Measurements from ENCODE around the gene SMC4.
"Not testable (repeated sequence)": the region's sequence is repeated elsewhere in the genome, so short reads cannot be mapped to it uniquely, and the experiment has no call there.

SMC4 gene

DNA sequence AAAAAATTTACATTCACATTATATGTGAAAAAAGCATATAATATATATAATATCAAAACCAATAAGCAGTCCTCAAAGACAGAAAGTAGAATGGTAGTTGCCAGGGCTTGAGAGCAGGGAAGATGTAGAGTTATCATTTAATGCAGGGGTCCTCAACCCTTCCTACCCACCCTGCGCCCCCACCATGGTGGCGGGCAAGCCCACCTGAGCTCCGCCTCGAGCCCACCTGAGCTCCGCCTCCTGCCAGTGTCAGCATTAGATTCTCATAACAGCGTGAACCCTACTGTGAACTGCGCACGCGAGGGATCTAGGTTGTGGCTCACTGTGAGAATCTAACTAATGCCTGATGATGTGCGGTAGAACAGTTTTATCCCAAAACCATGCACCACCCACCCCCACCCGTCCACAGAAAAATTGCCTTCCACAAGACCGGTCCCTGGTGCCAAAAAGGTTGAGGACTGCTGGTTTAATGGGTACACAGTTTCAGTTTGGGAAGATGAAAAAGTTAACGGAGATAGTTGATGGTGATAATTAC, 47.1 kb downstream of the SMC4 start:
- no peak for DNase-seq (ENCODE audit: low spot score)

DNA sequence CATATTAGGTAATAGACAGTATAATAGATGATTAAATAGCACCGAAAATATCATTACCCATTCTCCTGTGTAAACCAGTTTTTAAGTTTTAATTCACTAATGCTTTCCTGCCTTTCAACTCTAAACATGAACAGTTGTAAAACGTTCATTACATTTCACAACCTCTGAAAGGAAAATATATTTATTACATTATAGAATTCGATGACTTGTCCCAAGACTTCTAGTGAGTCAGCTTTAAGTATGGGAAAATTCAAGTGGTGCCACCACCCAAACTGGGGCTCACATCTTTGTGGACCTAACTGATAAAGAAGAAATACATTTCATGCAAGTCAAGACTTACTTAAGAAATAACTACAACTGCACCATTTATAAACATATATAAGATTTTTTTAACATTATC, 48.1 kb downstream of the SMC4 start:
- DNase-seq (ENCODE audit: low spot score) = no peak

DNA sequence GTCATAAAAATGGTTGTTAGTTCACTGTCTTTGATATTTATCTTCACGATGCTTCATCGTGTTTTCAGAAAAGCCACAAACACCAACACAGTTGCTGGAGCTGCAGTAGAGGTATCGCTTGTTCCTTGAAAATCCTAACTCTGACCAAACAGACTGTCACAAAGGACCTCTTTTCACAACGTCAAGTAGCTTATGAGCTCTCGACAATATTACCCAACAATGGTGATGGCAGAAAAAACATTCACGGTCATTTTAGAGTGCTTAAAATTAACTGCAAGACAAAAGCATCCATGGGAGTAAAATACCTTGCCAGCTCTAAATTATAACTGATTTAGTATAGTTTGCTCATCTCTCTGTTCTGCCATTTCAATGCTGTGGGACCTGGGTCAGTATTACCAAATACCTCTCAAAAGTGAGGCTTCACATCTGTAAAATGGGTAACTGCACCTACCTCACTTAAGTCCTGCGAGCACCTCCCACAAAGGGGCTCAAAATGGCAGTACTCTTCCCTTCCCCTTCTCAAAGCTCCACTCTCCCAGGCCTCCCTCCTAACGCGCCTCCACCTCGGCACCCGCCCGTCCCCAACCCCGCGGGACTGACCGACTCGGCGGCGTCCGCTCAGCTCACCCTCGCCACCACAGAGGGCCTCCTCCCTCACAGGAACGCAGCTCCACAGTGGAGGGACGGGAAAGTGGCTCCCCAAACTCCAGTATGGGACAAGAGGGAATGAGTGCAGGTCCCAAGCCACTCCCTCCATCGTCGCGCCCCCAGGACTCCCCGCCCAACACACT, 49.6 kb downstream of the SMC4 start:
- no peak for DNase-seq (ENCODE audit: low spot score)

DNA sequence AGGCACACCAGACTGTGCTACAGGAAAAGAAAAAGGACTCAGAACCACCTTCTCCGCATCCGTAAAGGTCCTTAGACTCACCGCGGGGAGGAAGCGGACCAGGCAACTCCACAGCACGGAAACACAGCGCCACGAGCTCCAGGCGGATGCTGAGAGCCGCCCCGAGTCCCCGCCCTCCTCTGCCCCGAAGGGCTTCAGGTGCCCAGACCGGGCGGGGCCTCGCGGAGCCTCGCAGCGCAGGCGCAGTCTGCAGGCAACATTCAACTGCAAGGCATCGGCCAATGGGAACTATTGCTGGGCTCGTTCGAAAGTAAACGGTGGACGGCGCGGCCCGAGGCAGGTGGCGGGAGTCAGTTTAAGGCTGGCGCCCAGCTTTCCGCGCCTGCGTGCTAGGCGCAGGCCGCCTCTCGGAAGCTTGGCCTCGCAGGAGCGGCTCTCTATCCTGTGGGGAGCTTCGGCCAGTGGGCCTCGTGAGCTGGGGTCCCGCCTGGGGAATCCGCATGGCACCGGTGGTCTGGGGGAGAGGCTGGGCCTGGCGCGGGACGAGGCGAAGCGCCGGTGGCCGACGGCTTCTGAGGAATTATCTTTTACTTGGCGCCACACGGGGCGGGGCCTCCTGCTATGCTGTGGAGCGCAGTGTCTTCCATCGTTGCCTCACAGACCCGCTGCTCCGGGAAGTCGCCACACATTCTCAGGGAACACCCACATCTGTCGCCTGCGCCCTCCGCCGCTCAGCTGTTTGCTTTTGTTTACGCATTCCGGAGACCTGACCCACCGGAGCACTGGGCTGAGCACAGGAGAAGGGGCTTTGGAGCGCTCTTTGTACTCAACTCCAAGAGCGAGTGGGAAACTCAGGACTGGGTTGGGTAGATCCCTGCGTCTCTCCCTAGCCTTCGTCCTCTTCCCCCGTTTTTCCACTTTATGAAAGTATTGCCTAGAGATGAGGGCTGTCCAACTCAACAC, 50.5 kb downstream of the SMC4 start, which contains the start of gene TRIM59:
Gene TRIM59 (minus strand): TSS at position 151 of the 963 bp plus-strand sequence. CDS start 10,603 bp downstream, outside the sequence.
- peak; percentile 94 for DNase-seq (ENCODE audit: low spot score)

DNA sequence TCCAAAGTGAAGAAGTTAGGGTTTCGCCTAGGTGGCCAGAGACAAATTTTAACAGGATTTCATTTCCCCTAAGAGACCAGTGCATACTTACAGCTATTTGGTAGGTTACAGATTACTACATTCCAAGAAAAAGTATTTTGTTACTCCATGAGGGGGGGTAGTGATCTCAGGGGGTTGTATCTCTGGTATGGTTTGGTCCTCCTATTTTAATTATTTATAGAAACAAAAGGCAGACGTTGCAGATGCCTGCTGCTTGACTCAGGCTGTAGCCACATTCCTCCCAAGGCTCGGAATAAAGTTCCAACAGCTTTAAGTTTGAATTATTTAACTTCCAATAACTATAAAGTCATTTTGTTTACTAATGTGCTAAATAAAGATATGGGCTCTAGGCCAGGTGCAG, 51.4 kb downstream of the SMC4 start:
- no peak for DNase-seq (ENCODE audit: low spot score)

DNA sequence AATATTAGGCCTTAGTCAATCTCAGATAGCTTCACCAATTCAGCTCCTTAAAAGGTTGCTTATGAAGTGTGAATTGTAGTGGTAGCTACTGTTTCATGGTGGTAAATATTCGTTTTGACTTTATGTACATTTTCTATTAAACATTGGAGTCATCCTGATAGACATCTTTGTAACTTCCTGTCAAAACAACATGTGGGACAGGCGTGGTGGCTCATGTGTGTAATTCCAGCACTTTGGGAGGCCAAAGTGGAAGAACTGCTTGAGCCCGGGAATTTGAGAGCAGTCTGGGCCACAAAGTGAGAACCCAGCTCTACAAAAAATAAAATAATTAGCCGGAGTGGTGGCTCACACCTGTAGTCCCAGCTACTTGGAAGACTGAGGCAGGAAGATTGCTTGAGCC, 52.2 kb downstream of the SMC4 start:
- no peak for DNase-seq (ENCODE audit: low spot score)

DNA sequence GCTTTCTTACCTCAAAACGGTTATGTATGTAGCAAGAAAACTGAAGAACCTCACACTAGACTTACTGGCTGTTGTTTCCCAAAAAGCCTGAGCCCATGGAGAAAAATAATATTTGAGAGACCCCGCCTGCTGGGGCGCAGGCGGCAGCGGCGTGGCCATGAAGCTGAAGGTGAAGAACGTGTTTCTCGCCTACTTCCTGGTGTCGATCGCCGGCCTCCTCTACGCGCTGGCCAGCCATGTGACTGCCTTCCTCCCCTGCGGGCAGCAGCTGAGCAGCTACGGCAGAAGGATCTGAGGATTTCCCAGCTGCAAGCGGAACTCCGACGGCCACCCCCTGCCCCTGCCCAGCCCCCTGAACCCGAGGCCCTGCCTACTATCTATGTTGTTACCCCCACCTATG, 52.8 kb downstream of the SMC4 start:
- DNase-seq (ENCODE audit: low spot score) = not testable (repeated sequence)

DNA sequence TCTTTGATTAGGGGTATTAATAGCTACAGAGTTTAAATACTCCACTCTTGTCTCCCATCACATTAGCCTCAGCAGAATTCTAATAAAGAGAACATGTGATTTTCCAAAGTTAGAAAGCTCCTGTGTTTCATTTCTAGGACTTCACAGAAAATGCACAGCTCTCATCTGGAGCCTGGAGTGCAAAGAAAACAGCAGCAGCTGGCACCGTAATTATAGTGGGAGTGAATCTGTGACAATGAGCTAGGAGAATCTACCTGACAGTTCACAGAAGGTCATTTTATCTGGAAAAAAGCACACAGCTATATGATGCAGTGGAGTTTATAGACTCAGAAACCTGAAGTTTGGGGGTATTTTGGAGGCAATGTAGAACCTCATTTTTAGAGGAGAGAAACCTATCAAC, 55.5 kb downstream of the SMC4 start:
- DNase-seq (ENCODE audit: low spot score) = no peak

DNA sequence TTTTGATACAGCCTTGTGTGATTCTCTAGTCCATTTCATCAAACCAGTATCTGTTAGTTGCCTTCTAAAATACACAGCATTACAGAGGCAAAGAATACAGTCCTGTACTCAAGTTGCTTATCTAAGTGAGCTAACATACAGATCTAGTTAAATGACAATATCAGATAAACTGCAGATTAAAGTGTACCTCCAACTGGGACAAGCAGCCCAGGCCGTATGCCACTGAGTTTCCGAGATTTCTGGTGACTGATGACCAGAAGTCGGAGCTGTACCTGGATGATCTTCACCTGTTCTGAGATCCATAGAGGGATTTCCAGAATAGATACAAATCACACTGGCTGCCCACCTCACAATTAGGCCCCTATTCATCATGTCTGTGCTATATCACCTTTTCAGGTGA, 56.4 kb downstream of the SMC4 start:
- DNase-seq (ENCODE audit: low spot score) = no peak

DNA sequence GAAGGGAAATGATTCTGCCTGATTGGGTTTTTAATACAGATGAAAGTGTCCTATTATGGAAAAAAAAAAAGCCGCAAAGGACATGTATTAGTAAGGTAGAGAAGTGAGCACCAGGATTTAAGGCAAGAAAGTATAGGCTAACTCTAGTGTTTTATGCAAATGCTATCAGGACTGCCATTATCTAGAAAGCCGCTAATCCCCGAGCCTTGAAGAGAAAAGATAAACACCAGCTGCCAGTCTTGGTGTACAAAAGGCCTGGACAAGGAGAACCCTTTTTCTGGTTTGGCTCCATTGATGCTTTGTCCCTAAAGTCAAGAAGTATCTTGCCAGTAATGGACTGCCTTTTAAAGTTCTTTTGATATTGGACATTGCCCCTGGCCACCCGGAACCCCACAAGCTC, 58.7 kb downstream of the SMC4 start:
- no peak for DNase-seq (ENCODE audit: low spot score)

DNA sequence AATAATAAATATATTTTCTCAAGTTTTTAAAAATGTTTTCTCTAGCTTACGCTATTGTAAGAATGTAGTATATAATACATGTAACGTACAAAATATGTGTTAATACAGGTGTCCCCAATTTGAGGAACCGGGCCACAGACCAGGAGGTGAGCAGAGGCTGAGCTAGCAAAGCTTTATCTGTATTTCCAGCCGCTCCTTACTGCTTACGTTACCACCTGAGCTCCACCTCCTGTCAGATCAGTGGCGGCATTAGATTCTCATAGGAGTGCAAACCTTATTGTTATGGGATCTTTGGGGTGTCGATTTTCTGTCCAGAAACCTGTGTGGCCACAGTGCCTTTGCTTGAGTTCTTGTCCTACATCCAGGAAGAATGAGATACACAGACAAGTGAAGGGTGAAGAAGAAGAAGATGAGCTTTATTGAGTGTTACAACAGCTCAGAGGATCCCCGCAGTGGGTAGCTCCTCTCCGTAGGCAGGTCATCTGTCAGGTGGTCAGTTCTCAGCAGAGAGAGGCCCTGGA, 60.1 kb downstream of the SMC4 start:
- no peak for DNase-seq (ENCODE audit: low spot score)

DNA sequence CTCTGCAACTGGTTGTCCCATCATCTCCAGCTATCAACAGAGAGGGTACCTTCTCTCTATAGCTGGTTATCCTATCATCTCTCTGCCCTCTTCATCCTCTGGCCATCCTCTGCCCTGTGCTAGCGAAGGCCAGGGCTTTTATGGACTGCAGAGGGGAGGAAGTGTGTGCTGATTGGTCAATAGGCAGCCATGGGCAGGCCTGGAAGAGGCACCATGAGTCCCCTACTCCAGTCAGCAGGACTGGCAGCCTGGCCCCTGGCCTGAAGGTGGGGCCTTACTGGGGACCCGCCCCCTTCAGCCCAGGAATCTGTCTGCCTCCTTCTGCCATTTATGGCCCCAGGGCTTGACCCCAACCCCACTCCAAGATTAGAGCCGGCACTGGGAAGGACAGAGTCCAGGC, 60.6 kb downstream of the SMC4 start:
- no peak for DNase-seq (ENCODE audit: low spot score)

DNA sequence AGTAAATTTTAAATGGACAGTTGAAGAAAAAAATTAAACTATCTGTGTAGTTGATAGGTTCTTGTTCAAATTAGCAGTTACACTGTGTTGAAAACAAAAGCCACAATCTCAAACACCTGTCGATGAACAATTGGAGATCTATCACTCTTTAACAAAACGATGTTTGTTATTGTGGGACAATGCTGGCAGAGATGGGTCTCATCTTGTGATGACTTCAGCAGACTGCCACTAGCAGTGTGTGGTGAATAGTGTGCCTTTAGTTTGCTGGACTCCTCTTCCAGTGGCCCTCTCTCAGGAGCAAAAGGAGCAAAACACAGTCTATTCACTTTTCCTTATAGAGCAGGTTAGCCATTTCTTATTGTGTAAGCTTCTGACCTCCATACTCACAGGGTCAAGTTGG, 64.9 kb downstream of the SMC4 start:
- DNase-seq (ENCODE audit: low spot score) = no peak

DNA sequence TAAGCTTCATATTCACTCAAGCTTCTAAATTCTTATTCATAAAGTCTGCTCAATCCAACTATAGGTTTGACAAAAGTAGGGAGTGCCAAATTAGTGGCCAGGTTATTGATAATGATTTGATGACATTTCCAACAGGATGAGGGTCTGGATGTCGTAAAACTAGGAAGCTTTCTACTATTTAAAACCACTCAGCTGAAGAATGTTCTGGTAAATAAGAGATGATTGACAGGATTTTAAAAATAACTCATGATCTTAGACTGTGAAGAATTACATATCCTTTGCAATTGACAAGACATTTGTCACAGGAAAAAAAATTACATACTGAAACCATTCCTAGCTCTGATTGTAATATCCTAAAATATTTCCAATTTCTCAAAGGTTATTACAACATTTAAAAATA, 65.5 kb downstream of the SMC4 start:
- no peak for DNase-seq (ENCODE audit: low spot score)

DNA sequence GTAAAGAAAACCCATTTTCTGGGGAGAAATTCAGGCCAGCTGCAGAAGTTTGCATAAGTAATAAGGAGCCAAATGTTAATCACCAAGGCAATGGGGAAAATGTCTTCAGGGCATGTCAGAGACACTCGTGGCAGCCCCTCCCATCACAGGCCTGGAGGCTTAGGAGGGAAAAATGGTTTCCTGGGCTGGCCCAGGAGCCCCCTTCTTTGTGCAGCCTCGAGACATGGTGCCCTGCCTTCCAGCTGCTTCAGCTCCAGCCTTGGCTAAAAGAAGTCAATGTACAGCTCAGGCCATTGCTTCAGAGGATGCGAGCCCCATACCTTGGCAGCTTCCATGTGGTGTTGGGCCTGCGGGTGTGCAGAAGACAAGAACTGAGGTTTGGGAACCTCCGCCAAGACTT, 70.7 kb downstream of the SMC4 start:
- DNase-seq (ENCODE audit: low spot score) = no peak

DNA sequence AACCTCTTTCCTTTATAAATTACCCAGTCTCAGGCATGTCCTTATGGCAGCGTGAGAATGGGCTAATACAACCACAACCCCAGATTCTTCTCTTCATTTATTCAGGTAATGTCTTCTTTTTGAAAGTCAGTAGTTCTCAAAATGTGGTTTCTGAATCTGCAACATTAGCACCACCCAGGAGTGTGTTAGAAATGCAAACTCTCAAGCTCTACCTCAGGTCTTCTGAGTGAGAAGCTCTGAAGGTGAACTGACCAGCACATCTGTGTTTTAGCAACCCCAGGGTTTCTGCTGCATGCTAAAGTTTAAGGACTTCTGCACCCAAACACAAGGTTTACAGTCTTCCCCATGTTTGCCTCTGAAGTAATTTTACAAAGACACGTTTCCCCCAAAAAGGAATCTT, 72.4 kb downstream of the SMC4 start:
- no peak for DNase-seq (ENCODE audit: low spot score)

DNA sequence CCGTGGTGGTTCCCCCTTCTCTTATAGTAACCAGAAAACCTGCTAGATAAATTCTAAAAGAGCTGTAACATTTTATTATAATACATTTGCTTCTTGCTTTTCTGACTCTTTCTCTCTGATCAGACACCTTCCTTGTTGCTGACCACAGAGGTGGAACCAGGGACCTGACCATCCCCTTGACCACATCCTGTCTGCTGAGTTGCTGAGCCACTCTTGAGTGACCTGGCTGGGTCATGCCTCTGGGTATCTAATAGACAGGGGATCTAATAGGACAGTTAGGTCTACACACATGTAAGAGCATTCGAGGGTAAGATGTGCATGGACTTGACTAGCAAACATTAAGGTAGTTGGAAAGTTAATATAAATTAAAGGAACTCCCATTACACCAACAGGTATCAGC, 72.9 kb downstream of the SMC4 start:
- DNase-seq (ENCODE audit: low spot score) = no peak

DNA sequence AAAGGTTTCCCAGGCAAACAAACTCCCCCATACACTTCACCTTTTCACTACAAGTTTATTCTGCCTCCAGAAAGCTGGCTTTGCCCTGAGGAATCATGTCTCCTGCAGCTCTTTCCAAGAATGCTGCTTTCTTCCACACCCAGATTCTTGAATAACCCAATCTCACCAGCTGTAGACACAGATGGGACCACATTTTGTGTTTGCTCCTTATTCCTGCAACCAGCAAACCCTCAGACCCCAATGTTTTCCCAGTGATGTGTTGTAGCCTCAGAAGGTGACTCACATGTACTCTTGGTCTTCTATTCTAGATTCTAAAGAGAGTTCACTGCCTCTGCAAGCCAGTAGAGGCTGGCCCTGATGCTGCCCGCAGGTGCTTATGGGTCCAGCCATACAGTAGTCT, 73.8 kb downstream of the SMC4 start:
- no peak for DNase-seq (ENCODE audit: low spot score)

DNA sequence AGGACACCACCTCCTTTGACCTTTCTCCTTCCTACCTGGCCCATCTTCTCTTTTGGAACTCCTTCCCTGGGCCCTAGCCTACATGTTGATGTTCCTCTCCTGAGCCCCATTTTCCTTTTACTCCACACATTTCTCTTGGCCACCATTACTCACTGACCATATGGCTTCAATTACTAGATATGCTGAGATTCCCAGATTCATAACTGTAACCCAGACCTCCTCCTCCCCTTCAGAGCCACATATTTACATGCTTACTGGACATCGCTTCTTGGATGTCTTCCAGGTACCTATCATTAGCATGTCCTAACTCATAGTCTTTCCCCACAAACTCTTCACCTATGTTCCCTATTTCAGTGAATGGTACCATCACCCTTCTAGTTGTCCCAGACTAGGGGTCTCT, 74.5 kb downstream of the SMC4 start:
- no peak for DNase-seq (ENCODE audit: low spot score)

DNA sequence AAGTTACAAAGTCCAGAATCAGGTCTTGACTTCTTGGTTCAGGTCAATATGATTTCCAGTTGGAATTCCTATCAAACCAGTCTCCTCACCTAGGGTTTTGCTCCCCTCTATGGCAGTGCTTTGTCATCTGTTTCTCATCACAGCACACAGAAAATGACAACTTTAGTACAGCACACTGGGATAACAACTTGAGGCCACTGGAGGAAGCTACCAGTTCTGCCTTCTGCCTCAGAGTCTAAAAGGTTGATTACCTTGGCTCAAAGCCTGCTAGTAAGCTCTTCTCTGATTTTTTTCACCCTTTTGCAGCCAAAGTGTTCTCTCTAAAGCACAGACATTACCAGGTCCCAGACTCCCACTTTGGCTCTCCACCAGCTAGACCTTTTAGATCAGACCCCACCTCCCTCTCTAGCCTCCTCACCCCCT, 75.0 kb downstream of the SMC4 start:
- no peak for DNase-seq (ENCODE audit: low spot score)

DNA sequence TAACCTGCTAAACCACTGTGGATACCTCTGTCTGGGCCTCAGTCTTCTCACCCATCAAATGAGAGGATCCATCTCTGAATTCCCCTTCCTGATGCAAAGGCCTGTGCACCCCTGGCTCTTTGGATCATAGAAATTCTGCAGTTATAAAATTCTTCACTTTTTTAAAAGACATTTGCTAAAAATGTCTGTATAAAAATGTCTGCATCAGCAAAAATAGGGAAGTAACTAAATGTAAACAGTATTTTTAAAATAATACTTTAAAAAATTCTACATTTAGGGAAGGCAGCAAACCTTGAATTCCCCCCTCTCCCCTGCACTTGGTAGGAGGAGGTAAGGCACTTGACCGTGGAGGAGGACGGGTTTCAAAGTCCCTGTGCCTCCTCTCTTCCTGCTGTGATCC, 75.7 kb downstream of the SMC4 start:
- no peak for DNase-seq (ENCODE audit: low spot score)

DNA sequence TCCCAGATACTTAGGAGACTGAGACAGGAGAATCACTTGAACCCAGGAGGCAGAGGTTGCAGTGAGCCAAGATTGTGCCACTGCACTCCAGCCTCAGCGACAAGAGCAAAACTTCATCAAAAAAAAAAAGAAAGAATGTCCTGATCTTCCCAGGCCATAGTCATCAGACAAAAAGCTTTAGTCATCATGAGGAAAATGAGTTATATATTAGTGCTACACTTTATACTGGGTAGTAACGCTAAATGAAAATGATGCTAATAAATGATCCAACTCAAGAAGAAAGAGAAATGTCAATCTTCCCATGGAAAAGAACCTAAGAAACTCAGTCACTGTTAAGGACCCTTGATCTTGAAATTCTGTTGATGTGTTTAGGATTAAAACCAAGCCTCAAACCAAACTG, 76.4 kb downstream of the SMC4 start:
- DNase-seq (ENCODE audit: low spot score) = no peak

DNA sequence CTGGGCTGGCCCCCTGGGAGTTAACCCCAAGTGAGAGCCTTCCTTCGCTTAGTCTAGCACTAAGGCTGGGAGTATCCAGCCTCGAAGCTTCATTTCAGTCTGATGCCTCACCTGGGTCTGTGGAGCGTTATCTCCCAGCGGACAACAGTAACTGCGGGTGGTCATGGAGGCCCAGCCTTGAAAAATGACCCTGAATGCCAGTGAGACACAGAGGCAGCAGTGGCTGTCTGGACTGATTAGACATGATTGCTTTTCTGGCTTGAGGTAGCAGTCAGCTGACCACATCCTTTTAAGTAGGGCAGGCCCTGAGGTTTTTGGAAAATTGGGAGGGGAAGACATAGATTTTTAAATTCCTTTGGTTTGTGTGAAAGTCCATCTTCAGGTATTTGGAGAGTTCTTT, 78.3 kb downstream of the SMC4 start:
- no peak for DNase-seq (ENCODE audit: low spot score)
